A549 (cell line): Measurements from ENCODE around the gene PIEZO2.

Experiments used
- CEBPB ChIP-seq, 2 experiments: fragments of >200 bp in 1 of 2; sonication (Bioruptor Twin) in 1 of 2; formaldehyde crosslinking in 1 of 2; IDR thresholded peaks; 2 replicates each; pipeline ENCODE4 v1.6.1; 2012 to 2016
- CHD2 ChIP-seq: fragments of 150-350 bp; IDR thresholded peaks from 2 replicates; pipeline ENCODE4 v1.6.1; 2014; ENCODE audit warnings: low read length; ENCODE audit not compliant: partially characterized antibody
- CTCF ChIP-seq: fragments of >200 bp; sonication (Bioruptor Twin); formaldehyde crosslinking; IDR thresholded peaks from 3 replicates; pipeline ENCODE4 v1.5.1; 2016
- MAFK ChIP-seq: fragments of 450-650 bp; IDR thresholded peaks from 2 replicates; pipeline ENCODE4 v1.6.1; 2014; ENCODE audit not compliant: partially characterized antibody
- MAX ChIP-seq: IDR thresholded peaks from 2 replicates; pipeline ENCODE4 v1.6.1; 2012
- MAZ ChIP-seq: fragments of 150-350 bp; IDR thresholded peaks from 2 replicates; pipeline ENCODE4 v1.6.1; 2014; ENCODE audit warnings: antibody characterized with exemption, low read depth, low read length, borderline replicate concordance
- PBX3 ChIP-seq: IDR thresholded peaks from 2 replicates; pipeline ENCODE4 v1.6.1; 2012
- POLR2A ChIP-seq: IDR thresholded peaks from 2 replicates; pipeline ENCODE4 v1.6.1; 2012; ENCODE audit warnings: mild to moderate bottlenecking, low read length
- ZNF302 ChIP-seq: fragments of 250-450 bp; sonication (Bioruptor Pico); IDR thresholded peaks from 2 replicates; pipeline ENCODE4 v1.9.0; 2021; ENCODE audit warnings: inconsistent platforms, mild to moderate bottlenecking, moderate library complexity

GRCh38 chr18:10878703-10879102 is 270.7 kb downstream of the PIEZO2 start:
- TF ChIP-seq CEBPB (IDR thresholded peaks at IDR 0.05): no peak
- TF ChIP-seq MAX: no peak
- no peak for TF ChIP-seq CTCF
- no peak for TF ChIP-seq MAZ
- TF ChIP-seq POLR2A: no peak
- TF ChIP-seq CHD2: no peak
- no peak for TF ChIP-seq ZNF302
- no peak for TF ChIP-seq PBX3
- no peak for TF ChIP-seq MAFK
